Stimulated activated CD4-positive, alpha-beta T cell treated with anti-CD3 and anti-CD28 coated beads, Interleukin-2, amount 100 ng/mL, for 24 hours (primary cell): Measurements from ENCODE around the gene SPOP.
"Not testable (repeated sequence)": the region's sequence is repeated elsewhere in the genome, so short reads cannot be mapped to it uniquely, and the experiment has no call there.

Experiments
- DNase-seq, 2 donors: peaks; one replicate each; pipeline ENCODE4 v3.0.0-alpha.2; 2020

Gene SPOP

GRCh38 chr17:49695698-49696232 lies 17.9 kb upstream of the SPOP start:
- no peak for DNase-seq

- peak; percentile 83 for DNase-seq
Measured at GRCh38 chr17:49694847-49695697, 17.2 kb upstream of the SPOP start.

DNA sequence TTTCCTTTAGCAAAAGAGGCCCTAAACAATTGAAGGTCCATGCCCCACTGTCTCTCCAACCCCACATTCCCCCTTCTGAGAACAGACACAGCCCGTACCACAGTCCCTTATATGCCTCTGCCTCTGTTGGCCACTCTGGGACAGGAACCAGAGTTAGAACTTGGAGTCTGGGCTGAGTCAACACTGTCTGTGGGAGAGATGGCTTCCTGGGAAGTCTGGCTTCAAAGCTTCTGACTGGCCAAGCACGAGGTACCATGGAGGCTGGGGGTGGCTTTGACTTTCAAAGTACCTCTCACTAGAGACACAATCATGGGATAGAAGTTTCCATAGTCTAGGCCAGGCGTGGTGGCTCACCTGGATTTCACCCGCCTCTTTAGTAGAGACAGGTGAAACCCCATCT lies 14.9 kb upstream of the SPOP start:
- no peak for DNase-seq

GRCh38 chr17:49691677-49692191 lies 13.8 kb upstream of the SPOP start:
- DNase-seq = no peak

GRCh38 chr17:49691086-49691676 lies 13.3 kb upstream of the SPOP start:
- no peak for DNase-seq

- no peak for DNase-seq
Measured at GRCh38 chr17:49690256-49690655, 12.4 kb upstream of the SPOP start.

GRCh38 chr17:49688848-49689247 lies 11.0 kb upstream of the SPOP start:
- no peak for DNase-seq

GRCh38 chr17:49687878-49688491 lies 10.1 kb upstream of the SPOP start:
- DNase-seq = no peak

- DNase-seq = no peak
Measured at GRCh38 chr17:49681106-49681979, 3.4 kb upstream of the SPOP start.

- DNase-seq = no peak
Measured at GRCh38 chr17:49680314-49680713, 2.4 kb upstream of the SPOP start.

DNA sequence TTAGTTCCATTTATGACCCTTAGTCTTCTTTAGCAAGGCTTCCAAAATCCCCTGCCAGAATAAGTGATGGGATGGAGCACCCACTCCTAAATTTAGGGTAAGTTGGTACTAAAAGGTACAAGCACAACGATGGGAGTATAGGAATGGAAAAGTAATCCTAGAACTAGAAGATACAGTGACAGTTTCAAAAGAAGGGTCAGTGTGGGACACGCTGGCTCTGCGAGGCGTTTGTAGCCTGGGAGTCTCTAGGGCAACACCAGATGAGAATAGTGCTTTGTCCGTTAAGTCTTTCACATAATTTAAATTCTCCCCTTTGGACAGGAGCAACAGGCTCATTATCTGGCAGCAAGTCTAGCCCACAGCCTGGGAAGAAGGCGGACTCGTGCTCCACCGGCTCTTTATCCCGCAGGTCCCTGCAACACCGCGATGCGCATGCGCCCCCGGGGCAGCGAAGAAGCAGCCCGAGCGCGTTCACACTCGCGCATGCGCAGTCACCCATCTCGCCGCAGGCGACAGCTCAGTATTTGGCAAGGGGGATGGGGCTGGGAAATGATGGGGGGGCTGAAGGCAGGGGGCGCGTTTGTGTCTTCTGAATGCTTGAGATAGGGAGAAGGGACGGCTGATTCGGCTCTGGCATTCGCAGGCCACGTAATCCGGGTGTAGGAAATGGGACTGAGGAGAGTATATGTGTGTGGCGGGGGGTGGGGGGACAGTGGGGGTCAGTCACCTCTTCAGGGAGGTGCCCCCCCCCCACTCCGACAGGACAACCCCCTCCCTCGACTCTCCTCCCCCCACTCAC lies 564 bp downstream of the SPOP start:
- peak; percentile 98 for DNase-seq

- DNase-seq = no peak
Measured at GRCh38 chr17:49676276-49676868, 1.5 kb downstream of the SPOP start.

- no peak for DNase-seq
Measured at GRCh38 chr17:49674507-49674906, 3.4 kb downstream of the SPOP start.

- DNase-seq = not testable (repeated sequence)
Measured at GRCh38 chr17:49673679-49674078, 4.2 kb downstream of the SPOP start.

- DNase-seq = no peak
Measured at GRCh38 chr17:49670641-49671040, 7.3 kb downstream of the SPOP start.

GRCh38 chr17:49670002-49670401 lies 7.9 kb downstream of the SPOP start:
- DNase-seq = no peak

- no peak for DNase-seq
Measured at GRCh38 chr17:49667854-49668253, 10.0 kb downstream of the SPOP start.

GRCh38 chr17:49664706-49665211 lies 13.1 kb downstream of the SPOP start:
- DNase-seq = no peak

- no peak for DNase-seq
Measured at GRCh38 chr17:49659661-49660382, 18.1 kb downstream of the SPOP start.

DNA sequence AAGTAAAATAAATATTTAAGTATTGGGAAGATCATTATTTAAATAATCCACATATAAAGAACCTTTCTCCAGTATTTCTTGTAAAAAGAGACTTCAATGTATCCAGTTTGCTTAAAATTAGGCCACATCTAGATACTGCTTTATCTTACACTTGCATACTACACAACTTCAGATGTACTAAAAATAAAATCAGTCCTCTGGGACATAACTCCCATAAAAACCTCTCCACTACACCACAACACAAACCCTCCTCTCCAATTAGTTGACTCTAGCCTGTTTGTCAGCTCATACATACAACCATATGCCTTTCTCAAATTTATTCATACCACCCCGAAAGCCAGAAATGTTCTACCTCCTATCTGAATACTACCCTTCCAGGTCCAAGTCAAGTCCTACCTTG lies 21.6 kb downstream of the SPOP start:
- DNase-seq = no peak

DNA sequence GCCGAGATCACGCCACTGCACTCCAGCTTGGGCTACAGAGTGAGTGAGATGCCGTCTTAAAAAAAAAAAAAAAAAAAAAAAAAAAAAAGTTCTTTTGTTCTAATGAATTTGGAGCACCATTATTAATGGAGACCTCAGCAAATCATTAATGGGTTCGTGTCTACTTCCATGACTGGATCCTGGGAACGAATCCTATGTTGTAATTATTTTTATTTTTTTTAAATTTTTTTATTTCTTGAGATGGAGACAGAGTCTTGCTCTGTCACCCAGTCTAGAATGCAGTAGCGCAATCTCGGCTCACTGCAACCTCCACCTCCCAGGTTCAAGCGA lies 30.7 kb downstream of the SPOP start:
- DNase-seq = no peak
